SJSA1 (cell line): ENCODE data around the gene DNAJC1. TPM values are rescaled to one million over a fixed set of nuclear protein-coding genes. Genes with fewer than 3 reads are reported as not detected.

ENCODE experiments used
- DNase-seq, 2 experiments: peaks; one replicate each; pipeline ENCODE4 v3.0.0-alpha.2; 2015 to 2020; ENCODE audit warnings: low spot score in 2 of 2, low read depth in 1 of 2
- H3K27ac ChIP-seq: fragments of 250-450 bp; sonication (Bioruptor Pico); 2 replicates; pipeline ENCODE4 v1.5.1; 2020; ENCODE audit warnings: mild to moderate bottlenecking, moderate library complexity
- H3K27me3 ChIP-seq: fragments of 250-450 bp; sonication (Bioruptor Pico); replicated peaks from 2 replicates; pipeline ENCODE4 v1.5.1; 2020; ENCODE audit warnings: mild to moderate bottlenecking, moderate library complexity
- H3K36me3 ChIP-seq: fragments of 250-450 bp; sonication (Bioruptor Pico); 2 replicates; pipeline ENCODE4 v1.5.1; 2020; ENCODE audit warnings: mild to moderate bottlenecking
- H3K4me1 ChIP-seq: fragments of 250-450 bp; sonication (Bioruptor Pico); replicated peaks from 2 replicates; pipeline ENCODE4 v1.6.1; 2021; ENCODE audit warnings: mild to moderate bottlenecking
- H3K4me3 ChIP-seq: fragments of 250-450 bp; sonication (Bioruptor Pico); 2 replicates; pipeline ENCODE4 v1.5.1; 2020; ENCODE audit warnings: mild to moderate bottlenecking
- H3K9me3 ChIP-seq: fragments of 250-450 bp; sonication (Bioruptor Pico); replicated peaks from 2 replicates; pipeline ENCODE4 v1.5.1; 2020; ENCODE audit warnings: mild to moderate bottlenecking
- total RNA-seq: library from RNA; depleted of rRNA; stranded (reverse); fragments of >200 nt; shearing (Covaris generic); gene quantifications from 2 replicates; pipeline ENCODE4 v1.2.3, GENCODE V29; 2014

The DNAJC1 gene
- total RNA-seq, 1 experiment from 2014 or later = 78.3 TPM

DNA sequence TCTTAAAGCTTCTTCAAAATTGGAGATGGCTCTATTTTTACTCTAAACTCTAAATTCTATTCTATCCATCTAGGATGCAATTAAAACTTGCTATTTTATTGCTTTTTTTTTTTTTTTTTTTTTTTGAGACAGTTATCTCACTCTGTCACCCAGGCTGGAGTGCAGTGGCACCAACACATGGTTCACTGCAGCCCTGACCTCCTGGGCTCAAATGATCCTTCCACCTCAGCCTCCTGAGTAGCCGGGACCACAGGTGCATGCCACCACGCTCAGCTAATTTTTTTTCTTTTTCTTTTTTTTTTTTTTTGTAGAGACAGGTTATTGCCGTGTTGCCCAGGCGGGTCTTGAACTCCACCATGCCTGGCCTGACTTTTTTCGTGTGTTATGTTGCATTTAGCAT lies 41.2 kb downstream of the DNAJC1 start:
- no peak for DNase-seq

DNA sequence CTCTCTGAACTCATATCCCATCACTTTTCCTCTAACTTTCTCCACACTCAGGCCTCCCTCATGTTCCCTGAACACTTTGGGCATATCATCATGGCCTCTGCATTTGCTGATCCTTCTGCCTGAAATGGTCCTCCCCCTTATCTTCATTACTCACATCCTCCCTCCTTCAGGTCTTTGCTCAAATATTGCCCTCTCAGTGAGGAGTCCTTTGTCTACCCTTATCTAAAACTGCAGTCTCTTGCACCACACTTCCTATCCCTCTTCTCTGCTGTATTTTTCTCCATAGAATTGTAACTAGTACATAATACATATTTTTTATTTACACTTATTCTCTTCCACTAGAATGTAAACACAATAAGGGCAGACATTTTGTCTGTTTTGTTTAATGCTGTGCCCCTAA lies 41.7 kb downstream of the DNAJC1 start:
- no peak overlapping the region for H3K27ac ChIP-seq
- no peak for DNase-seq
- H3K36me3 ChIP-seq = no peaks in the 10 kb centered on the region
- H3K4me3 ChIP-seq = no peak overlapping the region
- H3K9me3 ChIP-seq = no peaks in the 10 kb centered on the region
- H3K4me1 ChIP-seq = no peaks in the 10 kb centered on the region
- no peaks in the 10 kb centered on the region for H3K27me3 ChIP-seq

More for the DNA sequence above, 41.2 kb downstream of the DNAJC1 start:
- Histone ChIP-seq H3K9me3 (no peaks in the 10 kb centered on the region), H3K27me3 (no peaks in the 10 kb centered on the region), H3K4me3 (no peak overlapping the region), H3K27ac (no peak overlapping the region), H3K4me1 (no peaks in the 10 kb centered on the region), H3K36me3 (no peaks in the 10 kb centered on the region)

DNA sequence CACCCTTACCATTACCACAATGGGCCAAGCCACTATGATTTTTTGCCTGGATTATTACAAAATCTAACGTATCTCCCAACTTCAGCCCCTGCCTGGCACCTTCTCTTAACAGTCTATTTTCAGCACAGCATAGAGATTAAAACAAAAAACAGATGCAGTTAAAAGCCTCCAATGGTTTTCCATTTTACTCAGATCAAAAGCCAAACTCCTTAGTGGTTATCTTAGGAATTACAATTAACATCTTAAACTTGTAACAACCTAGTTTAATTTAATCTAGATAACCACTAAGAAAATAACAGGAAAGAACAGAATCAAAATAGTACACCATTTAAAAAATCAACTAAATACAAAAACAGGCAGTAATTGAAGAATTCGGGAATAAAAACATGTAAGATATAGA lies 43.5 kb downstream of the DNAJC1 start:
- H3K4me3 ChIP-seq = no peak overlapping the region
- H3K9me3 ChIP-seq = no peaks in the 10 kb centered on the region
- H3K36me3 ChIP-seq = no peaks in the 10 kb centered on the region
- no peak overlapping the region for H3K27ac ChIP-seq
- H3K4me1 ChIP-seq = no peaks in the 10 kb centered on the region
- H3K27me3 ChIP-seq = no peaks in the 10 kb centered on the region
- no peak for DNase-seq

DNA sequence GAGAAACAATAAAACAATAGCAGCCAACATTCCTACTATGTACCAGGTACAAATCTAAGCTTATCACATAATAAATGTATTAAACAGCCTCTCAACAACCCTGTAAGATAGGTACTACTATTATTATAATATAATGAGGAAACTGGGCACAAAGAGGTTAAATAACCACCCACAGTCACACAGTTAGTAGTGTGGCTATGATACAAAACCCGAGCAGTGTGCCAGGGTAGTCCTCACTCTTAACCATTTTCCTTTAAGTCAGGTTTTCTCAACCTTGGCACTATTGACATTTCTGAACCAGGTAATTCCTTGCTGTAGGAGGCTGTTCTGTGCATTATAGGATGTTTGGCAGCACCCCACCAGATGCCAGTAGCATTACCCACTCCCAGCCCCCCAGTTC lies 48.8 kb downstream of the DNAJC1 start:
- Histone ChIP-seq H3K4me1 (no peaks in the 10 kb centered on the region), H3K4me3 (no peak overlapping the region), H3K27ac (no peak overlapping the region), H3K36me3 (no peaks in the 10 kb centered on the region), H3K27me3 (no peaks in the 10 kb centered on the region), H3K9me3 (no peaks in the 10 kb centered on the region)
- no peak for DNase-seq

DNA sequence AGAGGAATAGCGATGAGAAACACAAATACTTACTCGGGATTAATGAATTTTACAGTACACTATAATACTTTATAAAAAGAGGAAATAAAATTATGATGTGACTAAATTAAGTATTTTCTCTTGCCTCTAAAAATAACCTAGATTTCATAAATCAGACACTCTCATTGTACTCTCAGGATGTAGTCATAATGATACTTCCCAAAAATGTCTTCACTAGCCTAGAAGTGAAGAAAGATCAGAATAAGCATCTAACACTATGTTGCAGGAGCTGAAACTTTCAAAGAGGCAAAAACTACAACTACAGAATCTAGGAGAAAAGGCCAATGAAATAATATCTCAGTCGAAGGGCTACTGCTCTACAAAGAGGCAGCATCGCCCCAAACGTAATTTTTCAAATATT lies 49.4 kb downstream of the DNAJC1 start:
- H3K27me3 ChIP-seq = no peaks in the 10 kb centered on the region
- DNase-seq = no peak
- H3K9me3 ChIP-seq = no peaks in the 10 kb centered on the region
- no peak overlapping the region for H3K27ac ChIP-seq
- H3K36me3 ChIP-seq = no peaks in the 10 kb centered on the region
- no peak overlapping the region for H3K4me3 ChIP-seq
- H3K4me1 ChIP-seq = no peaks in the 10 kb centered on the region

DNA sequence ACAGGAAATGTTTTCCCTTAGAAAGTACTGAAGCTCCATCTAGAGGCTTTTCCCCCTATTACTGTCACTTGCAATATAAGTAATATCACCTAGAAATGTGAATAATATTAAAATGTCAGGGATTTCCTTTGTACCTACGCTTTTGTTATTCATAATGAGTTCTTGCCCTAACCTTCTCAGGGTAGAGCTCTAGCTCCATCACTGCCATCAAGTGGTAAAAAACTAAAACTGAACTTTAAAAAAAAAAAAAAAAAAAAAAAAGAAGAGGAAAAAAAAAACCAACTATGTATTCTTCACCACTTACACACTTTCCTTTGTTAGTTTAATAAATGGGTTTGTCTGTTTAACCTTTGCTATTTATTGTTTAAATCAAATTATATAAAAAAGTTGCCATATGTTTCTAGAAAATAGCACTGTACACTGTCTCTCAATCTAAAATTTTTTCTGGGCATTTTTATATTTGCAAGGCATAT lies 49.9 kb downstream of the DNAJC1 start:
- Histone ChIP-seq H3K4me3 (no peak overlapping the region), H3K27me3 (no peaks in the 10 kb centered on the region), H3K36me3 (no peaks in the 10 kb centered on the region), H3K4me1 (no peaks in the 10 kb centered on the region), H3K27ac (no peak overlapping the region), H3K9me3 (no peaks in the 10 kb centered on the region)
- DNase-seq = no peak

DNA sequence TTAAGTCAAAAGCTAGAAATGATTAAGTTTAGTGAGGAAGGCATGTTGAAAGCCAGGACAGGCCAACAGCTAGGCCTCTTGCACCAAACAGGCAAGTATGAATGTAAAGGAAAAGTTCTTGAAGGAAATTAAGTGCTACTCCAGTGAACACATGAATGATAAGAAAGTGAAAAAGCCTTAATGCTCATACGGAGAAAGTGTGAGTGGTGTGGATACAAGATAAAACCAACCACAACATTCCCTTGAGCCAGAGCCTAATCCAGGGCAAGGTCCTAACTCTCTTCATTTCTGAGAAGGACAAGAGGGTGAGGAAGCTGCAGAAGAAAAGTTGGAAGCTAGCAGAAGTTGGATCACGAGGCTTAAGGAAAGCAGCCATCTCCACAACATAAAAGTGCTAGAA lies 53.0 kb downstream of the DNAJC1 start:
- no peaks in the 10 kb centered on the region for H3K27me3 ChIP-seq
- no peak for DNase-seq
- H3K9me3 ChIP-seq = no peaks in the 10 kb centered on the region
- H3K27ac ChIP-seq = no peak overlapping the region
- no peaks in the 10 kb centered on the region for H3K36me3 ChIP-seq
- no peaks in the 10 kb centered on the region for H3K4me1 ChIP-seq
- H3K4me3 ChIP-seq = no peak overlapping the region

DNA sequence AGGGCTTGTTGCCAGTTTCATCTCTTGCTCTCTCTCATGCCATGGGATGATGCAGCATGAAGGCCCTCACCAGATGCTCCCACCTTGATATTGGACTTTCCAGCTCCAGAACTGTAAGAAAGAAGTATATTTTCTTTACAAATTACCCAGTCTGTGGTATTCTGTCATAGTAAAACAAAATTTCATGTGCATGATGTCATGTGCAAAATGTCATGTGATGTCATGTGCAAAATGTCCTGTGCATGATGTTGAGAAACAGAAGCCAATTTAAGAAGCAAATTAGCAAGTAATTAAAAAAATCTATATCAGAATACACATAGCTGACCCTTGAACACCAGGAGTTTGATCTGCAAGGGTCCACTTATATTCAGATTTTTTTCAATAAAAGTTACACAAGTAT lies 56.6 kb downstream of the DNAJC1 start:
- no peaks in the 10 kb centered on the region for H3K9me3 ChIP-seq
- no peak overlapping the region for H3K27ac ChIP-seq
- no peak for DNase-seq
- H3K4me1 ChIP-seq = no peaks in the 10 kb centered on the region
- H3K27me3 ChIP-seq = no peaks in the 10 kb centered on the region
- no peaks in the 10 kb centered on the region for H3K36me3 ChIP-seq
- no peak overlapping the region for H3K4me3 ChIP-seq

DNA sequence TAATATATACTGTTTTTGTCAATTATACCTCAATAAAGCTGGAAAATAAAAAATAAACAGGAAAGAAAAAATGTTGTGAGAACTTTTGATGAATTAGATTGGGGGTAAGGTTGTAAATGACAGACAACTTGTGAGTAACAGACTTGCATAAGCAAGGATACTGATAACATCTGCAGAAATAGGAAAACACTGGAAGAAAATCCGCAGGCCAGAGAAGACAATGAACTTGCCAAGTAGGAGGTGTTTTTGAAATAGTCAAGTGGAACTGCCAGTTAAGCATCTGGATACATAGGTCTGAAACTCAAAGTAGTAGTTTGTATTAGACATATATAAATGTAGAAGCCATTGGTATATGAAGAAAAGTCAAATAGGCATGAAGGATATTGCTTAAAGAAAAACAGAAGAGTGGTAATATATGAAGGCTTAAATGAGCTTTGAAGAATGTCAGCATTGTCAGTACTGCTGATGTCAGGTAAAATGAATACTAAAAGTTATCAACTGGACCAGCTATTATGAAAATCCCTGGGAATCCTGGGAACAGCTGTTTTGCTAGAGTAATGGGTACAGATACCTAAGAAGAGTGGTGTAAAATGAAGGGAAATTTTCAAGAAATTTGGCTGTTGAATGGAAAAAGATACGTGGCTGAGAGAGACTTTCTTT lies 58.7 kb downstream of the DNAJC1 start:
- Histone ChIP-seq H3K4me1 (no peaks in the 10 kb centered on the region), H3K4me3 (no peak overlapping the region), H3K27me3 (no peaks in the 10 kb centered on the region), H3K36me3 (no peaks in the 10 kb centered on the region), H3K27ac (no peak overlapping the region), H3K9me3 (no peaks in the 10 kb centered on the region)
- no peak for DNase-seq

DNA sequence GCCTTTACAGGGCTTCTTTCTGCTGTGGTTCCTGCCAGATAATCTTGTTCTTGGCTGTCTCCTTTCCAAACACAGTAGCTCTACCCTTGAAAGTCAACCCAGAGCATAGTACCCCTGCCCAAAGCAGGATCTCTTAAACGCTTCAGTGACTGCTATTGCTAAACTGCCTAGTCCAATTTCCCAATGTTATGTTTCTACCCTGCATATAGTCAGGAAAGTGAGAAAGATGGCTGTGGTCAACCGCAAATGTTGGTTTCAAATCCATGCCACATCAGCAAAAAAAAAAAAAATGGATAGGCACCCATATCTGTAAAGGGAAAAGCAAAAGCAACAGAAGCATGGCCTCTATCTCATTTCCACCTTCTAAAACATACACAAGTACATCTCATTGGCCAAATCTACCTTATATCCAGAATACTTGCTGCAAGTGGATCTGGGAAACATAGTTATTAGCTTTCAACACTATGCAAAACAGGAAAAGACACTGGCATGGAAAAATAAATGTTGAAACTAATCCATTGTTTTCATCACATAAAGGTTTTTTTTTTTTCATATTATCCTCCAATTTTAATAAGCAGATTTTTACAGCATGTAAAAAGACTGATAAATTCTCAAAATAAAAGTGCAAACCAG lies 59.8 kb downstream of the DNAJC1 start:
- H3K4me3 ChIP-seq = no peak overlapping the region
- no peaks in the 10 kb centered on the region for H3K9me3 ChIP-seq
- H3K4me1 ChIP-seq = no peaks in the 10 kb centered on the region
- H3K27ac ChIP-seq = no peak overlapping the region
- DNase-seq = no peak
- H3K27me3 ChIP-seq = no peaks in the 10 kb centered on the region
- no peaks in the 10 kb centered on the region for H3K36me3 ChIP-seq

DNA sequence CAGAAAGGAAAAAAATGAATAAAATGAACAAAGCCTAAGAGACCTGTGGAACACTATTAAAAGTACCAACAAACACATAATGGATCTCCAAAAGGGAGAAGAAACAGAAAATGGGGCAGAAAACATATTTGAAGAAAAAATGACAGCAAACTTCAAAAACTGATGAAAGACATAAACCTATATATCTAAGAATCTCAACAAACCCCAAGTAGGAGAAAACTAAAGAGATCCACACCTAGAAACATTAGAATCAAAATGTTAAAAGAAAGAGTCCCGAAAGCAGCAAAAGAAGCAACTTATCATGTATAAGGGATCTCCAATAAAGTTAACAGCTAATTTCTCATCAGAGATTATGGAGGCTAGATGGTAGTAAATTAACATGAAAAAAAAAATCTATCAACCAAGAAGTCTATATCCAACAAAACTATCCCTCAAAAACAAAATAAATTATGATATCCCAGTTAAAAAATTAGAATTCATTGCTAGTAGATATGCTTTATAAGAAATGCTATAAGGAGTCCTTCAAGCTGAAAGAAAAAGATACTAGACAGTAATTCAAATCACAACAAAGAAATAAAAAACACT lies 68.0 kb downstream of the DNAJC1 start:
- Histone ChIP-seq H3K4me1 (peaks cover 16% of the 10 kb centered on the region), H3K36me3 (no peaks in the 10 kb centered on the region), H3K4me3 (no peak overlapping the region), H3K27ac (no peak overlapping the region), H3K9me3 (no peaks in the 10 kb centered on the region), H3K27me3 (no peaks in the 10 kb centered on the region)
- DNase-seq = no peak

DNA sequence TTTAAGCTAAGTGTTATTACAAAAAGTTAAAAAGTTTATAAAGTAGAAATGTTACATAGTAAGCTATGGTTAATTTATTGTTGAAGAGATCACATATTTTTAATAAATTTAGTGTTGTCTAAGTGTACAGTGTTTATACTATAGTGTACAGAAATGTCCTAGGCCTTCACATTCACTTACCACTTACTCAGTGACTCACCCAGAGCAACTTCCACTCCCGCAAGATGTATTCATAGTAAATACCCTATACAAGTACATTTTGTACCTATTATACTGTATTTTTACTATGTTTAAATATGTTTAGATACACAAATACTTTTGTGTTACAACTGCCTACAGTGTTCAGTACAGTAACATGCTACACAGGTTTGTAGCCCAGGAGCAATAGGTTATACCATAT lies 69.2 kb downstream of the DNAJC1 start:
- Histone ChIP-seq H3K9me3 (no peaks in the 10 kb centered on the region), H3K36me3 (no peaks in the 10 kb centered on the region), H3K4me1 (peaks cover 16% of the 10 kb centered on the region), H3K27me3 (no peaks in the 10 kb centered on the region), H3K27ac (no peak overlapping the region), H3K4me3 (no peak overlapping the region)
- DNase-seq = no peak

DNA sequence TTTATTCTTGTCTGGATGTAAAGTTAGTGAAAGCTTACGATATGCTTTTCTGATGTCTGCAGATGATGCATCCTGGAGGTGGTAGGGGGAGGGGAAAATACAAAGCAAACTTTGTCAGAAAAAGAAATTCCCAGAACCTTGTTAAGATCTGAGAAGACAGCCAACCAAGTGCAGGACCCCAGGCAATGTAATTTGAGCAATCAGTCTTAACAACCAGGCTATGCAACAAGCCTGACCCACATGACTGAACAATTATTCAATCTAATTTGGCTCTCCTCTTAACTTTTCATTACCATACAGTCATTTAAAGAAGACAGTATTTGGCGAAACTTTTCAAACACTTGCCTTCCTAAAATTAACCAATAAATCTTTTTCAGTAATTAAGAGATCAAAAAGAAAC lies 74.5 kb downstream of the DNAJC1 start:
- no peak for DNase-seq
- no peaks in the 10 kb centered on the region for H3K27me3 ChIP-seq
- H3K27ac ChIP-seq = no peak overlapping the region
- H3K36me3 ChIP-seq = no peaks in the 10 kb centered on the region
- no peaks in the 10 kb centered on the region for H3K9me3 ChIP-seq
- H3K4me3 ChIP-seq = no peak overlapping the region
- peaks cover 61% of the 10 kb centered on the region for H3K4me1 ChIP-seq

DNA sequence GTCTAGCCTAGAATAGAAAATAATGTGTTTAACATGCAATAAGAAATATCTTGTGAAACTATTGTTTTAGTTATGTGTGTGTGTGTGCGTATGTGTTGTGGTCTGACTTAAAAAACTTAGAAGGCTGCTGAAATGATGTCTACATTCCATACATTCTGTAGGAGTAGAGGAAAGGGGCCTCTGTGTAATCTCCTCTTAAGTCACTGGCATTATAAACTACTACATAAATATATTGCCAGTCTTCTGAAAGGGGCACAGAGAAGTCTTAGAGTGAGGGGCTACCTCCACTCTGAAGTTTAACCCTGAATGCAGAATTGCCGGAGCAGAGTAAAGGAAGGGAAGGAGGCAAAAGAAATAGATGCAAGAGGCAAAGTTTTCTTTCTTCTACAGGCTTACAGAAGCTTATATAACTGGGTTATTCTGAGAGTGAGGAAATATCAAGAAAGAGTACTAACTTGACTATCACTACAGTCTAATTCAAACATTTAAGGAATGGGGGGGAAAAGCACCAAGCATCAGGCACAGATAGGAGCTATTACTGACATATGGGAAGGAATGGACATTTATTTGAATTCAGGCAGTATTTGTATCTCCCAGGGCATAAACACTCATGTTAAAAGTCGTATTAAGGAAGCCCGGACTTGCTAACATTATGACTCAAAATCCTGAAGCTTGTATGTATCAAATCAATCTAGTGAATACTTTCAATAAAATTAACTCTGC lies 75.7 kb downstream of the DNAJC1 start:
- peak in 1 of 2 experiments; percentile 58 for DNase-seq
- Histone ChIP-seq H3K4me3 (no peak overlapping the region), H3K27ac (peak overlapping the region; percentile 83), H3K36me3 (no peaks in the 10 kb centered on the region), H3K27me3 (no peaks in the 10 kb centered on the region), H3K9me3 (no peaks in the 10 kb centered on the region), H3K4me1 (peaks cover 51% of the 10 kb centered on the region)
